PC-3 (cell line): ENCODE measurements around the gene KLHL25. TPM values are rescaled to one million over a fixed set of nuclear protein-coding genes. Genes with fewer than 3 reads are reported as not detected.

ENCODE experiments used
- ATAC-seq: fragments of 200-7000 bp; cut with Tn5 transposase; 2 replicates; pipeline ENCODE4 v1.9.1; 2020; ENCODE audit warnings: mild to moderate bottlenecking, moderate library complexity
- BruUV-seq: library from RNA; stranded (reverse); fragments of 400-500 nt; replicated peaks from 2 replicates; lab custom pipeline; 2021; lab: Mats Ljungman, UMichigan
- CTCF ChIA-PET: fragments of 300-600 bp; sonication (Branson Sonifier 250); formaldehyde crosslinking; loops from one replicate; lab custom pipeline; 2022; ENCODE audit warnings: antibody characterized with exemption; lab: Charles Lee
- POLR2A ChIA-PET: fragments of 300-600 bp; sonication (Branson Sonifier 250); formaldehyde crosslinking; loops from one replicate; lab custom pipeline; 2022; ENCODE audit warnings: antibody characterized with exemption; ENCODE audit not compliant: unreplicated experiment; lab: Charles Lee
- DNase-seq: peaks from one replicate; pipeline ENCODE4 v3.0.0-alpha.2; 2015
- H2AFZ ChIP-seq: fragments of 300-600 bp; sonication (generic); 2 replicates; pipeline ENCODE4 v1.6.0; 2016; ENCODE audit warnings: antibody characterized with exemption, low read length
- H3F3A ChIP-seq: fragments of 300-600 bp; sonication (generic); one replicate; pipeline ENCODE4 v1.6.0; 2017; ENCODE audit warnings: antibody characterized with exemption, low read length, control low read depth, mild to moderate bottlenecking; ENCODE audit not compliant: unreplicated experiment
- H3K27ac ChIP-seq: fragments of 300-600 bp; sonication (generic); 2 replicates; pipeline ENCODE4 v1.5.1; 2016; ENCODE audit warnings: mild to moderate bottlenecking, low read length
- H3K27me3 ChIP-seq: fragments of 300-600 bp; sonication (generic); 2 replicates; pipeline ENCODE4 v1.6.1; 2016; ENCODE audit warnings: low read length, mixed read lengths
- H3K36me3 ChIP-seq: fragments of 300-600 bp; sonication (generic); 2 replicates; pipeline ENCODE4 v1.6.1; 2016; ENCODE audit warnings: low read depth, mixed run types, low read length, mixed read lengths
- H3K4me1 ChIP-seq: fragments of 300-600 bp; sonication (generic); 2 replicates; pipeline ENCODE4 v1.5.1; 2016; ENCODE audit warnings: low read length; ENCODE audit not compliant: insufficient read depth
- H3K4me2 ChIP-seq: fragments of 300-600 bp; sonication (generic); 2 replicates; pipeline ENCODE4 v1.6.0; 2016; ENCODE audit warnings: low read length
- H3K4me3 ChIP-seq: fragments of 300-600 bp; sonication (generic); 2 replicates; pipeline ENCODE4 v1.5.1; 2016; ENCODE audit warnings: mild to moderate bottlenecking, low read length, mixed read lengths
- H3K79me2 ChIP-seq: fragments of 300-600 bp; sonication (generic); 2 replicates; pipeline ENCODE4 v1.6.1; 2017; ENCODE audit warnings: low read length, mixed read lengths
- H3K9ac ChIP-seq: fragments of 300-600 bp; sonication (generic); 2 replicates; pipeline ENCODE4 v1.6.0; 2016; ENCODE audit warnings: mild to moderate bottlenecking, low read length
- H3K9me2 ChIP-seq: fragments of 300-600 bp; sonication (generic); replicated peaks from 2 replicates; pipeline ENCODE4 v1.6.1; 2016; ENCODE audit warnings: mixed run types, low read length, mixed read lengths
- H3K9me3 ChIP-seq: fragments of 300-600 bp; sonication (generic); 2 replicates; pipeline ENCODE4 v1.6.1; 2016; ENCODE audit warnings: low read length, mixed read lengths
- H4K20me1 ChIP-seq: fragments of 300-600 bp; sonication (generic); 2 replicates; pipeline ENCODE4 v1.6.1; 2016; ENCODE audit warnings: low read length, mixed read lengths
- EZH2 ChIP-seq: fragments of 300-600 bp; sonication (generic); IDR thresholded peaks from one replicate; pipeline ENCODE4 v1.6.1; 2017; ENCODE audit warnings: antibody characterized with exemption, mild to moderate bottlenecking, low read length; ENCODE audit not compliant: unreplicated experiment
- EZH2phosphoT487 ChIP-seq: fragments of 300-600 bp; sonication (generic); IDR thresholded peaks from 2 replicates; pipeline ENCODE4 v1.6.1; 2018; ENCODE audit warnings: mild to moderate bottlenecking, antibody characterized with exemption, low read length, borderline replicate concordance
- intact Hi-C: fragments of 100-400 bp; cut with micrococcal nuclease; formaldehyde crosslinking; loops from 2 replicates; pipeline ENCODE4 v1.9.0; 2023
- total RNA-seq: library from RNA; depleted of rRNA; stranded (reverse); fragments of >200 nt; gene quantifications from 2 replicates; pipeline ENCODE4 v1.2.3, GENCODE V29; 2014
- TF ChIP-seq, protein P1 (sequence below): fragments of 300-600 bp; sonication (generic); conservative IDR thresholded peaks from 2 replicates; pipeline ENCODE4 v1.5.1; 2017; ENCODE audit warnings: antibody characterized with exemption, low read depth, mild to moderate bottlenecking, low read length

Gene KLHL25
- total RNA-seq, 1 experiment from 2014 or later, result 7.2 TPM

DNA sequence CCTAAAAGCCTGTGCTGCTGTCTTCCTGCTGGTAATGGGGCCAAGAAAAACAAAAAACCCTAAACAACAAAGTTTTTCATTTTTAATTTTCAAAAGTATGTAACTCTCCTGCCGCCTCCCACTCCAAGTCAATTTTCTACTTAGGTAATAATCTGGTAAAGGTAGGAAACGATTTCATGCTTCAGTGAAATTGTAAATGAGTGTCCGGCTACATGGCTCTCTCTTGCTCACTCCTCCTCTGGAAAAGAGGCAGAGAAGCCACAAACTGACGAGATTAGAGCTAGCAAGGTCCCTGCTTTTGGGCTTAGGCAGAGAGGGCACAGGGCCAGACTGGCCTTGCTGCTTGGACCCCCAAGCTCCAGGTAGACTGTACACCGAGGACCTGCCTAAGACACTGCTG is 23.5 kb downstream of the KLHL25 start:
- intact Hi-C loops, result no loop called here
- CTCF ChIA-PET, result no interaction called here
- no peaks in the 10 kb centered on the region for H3K9me3 ChIP-seq
- DNase-seq, result no peak
- H3K4me3 ChIP-seq, result no peak overlapping the region
- peaks cover 37% of the 10 kb centered on the region for H3K79me2 ChIP-seq
- no peaks in the 10 kb centered on the region for H3K36me3 ChIP-seq
- H3K9ac ChIP-seq, result no peak overlapping the region
- H3K4me2 ChIP-seq, result no peak overlapping the region
- no peak overlapping the region for H2AFZ ChIP-seq
- H4K20me1 ChIP-seq, result no peaks in the 10 kb centered on the region
- no peak overlapping the region for H3K27ac ChIP-seq
- H3F3A ChIP-seq, result no peaks in the 10 kb centered on the region
- H3K9me2 ChIP-seq, result no peaks in the 10 kb centered on the region
- no peak for ATAC-seq
- H3K27me3 ChIP-seq, result no peaks in the 10 kb centered on the region
- TF ChIP-seq, protein P1, sequence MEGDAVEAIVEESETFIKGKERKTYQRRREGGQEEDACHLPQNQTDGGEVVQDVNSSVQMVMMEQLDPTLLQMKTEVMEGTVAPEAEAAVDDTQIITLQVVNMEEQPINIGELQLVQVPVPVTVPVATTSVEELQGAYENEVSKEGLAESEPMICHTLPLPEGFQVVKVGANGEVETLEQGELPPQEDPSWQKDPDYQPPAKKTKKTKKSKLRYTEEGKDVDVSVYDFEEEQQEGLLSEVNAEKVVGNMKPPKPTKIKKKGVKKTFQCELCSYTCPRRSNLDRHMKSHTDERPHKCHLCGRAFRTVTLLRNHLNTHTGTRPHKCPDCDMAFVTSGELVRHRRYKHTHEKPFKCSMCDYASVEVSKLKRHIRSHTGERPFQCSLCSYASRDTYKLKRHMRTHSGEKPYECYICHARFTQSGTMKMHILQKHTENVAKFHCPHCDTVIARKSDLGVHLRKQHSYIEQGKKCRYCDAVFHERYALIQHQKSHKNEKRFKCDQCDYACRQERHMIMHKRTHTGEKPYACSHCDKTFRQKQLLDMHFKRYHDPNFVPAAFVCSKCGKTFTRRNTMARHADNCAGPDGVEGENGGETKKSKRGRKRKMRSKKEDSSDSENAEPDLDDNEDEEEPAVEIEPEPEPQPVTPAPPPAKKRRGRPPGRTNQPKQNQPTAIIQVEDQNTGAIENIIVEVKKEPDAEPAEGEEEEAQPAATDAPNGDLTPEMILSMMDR, result no peak
- TF ChIP-seq EZH2phosphoT487 (no peak), EZH2 (no peak)
- BruUV-seq, result no TSS peak
- POLR2A ChIA-PET, result no interaction called here
- H3K4me1 ChIP-seq, result no peaks in the 10 kb centered on the region

DNA sequence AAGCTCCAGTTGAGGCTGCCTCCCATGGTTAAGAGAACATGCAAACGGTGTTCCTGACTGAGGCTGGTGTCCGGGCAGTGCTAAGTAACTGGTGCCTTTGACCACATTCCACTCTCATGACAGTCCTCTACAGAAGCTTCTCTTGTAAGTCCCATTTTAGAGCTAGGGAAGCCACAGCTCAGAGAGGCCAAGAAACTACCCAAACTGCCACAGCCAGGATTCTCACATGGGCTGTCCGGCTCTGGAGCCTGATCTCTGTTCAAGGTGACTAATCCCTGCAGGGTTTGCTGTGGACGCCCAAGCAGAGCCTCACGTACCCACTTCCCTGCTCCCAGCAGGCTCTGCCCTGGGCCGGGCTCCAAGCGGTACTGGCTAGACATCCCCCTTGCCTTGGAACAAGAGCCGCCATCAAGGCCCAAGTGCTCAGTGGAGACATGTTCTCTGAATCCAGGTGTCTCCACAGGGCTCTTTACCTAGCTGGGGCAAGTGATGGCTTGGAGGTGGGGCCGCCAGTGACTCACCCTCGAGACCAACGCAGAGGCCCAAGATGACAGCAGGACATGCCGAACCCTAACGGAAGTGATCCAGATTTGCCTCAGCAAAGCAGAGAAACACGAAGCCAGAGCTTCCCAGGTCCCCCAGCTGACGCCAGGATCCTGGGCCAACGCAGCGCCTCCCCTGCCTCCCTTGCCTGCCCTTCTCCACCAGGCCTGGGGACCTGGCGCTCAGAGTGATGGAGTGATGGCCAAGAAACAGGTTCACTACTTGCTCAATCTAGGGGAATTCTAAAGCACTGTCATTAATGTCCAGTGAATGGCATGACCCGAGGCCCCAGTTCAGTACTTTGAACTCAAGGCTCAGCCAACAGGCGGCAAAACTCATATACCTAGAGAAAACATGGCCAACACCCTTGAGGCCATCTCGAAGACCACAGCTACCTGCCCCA is 24.4 kb downstream of the KLHL25 start:
- ChIA-PET POLR2A (no interaction called here), CTCF (no interaction called here)
- Histone ChIP-seq H3K27me3 (no peaks in the 10 kb centered on the region), H3K36me3 (no peaks in the 10 kb centered on the region), H3K27ac (no peak overlapping the region), H3K9me2 (no peaks in the 10 kb centered on the region), H3K9ac (no peak overlapping the region), H2AFZ (no peak overlapping the region), H3K9me3 (no peaks in the 10 kb centered on the region), H3K4me2 (no peak overlapping the region), H3K4me1 (no peaks in the 10 kb centered on the region), H4K20me1 (no peaks in the 10 kb centered on the region), H3K4me3 (no peak overlapping the region), H3F3A (no peaks in the 10 kb centered on the region), H3K79me2 (peaks cover 34% of the 10 kb centered on the region)
- intact Hi-C loops, result no loop called here
- no peak for DNase-seq
- TF ChIP-seq EZH2 (no peak), EZH2phosphoT487 (no peak)
- TF ChIP-seq, protein P1, result no peak
- ATAC-seq, result no peak; the same call in 1 of the 2 replicates
- no TSS peak for BruUV-seq
